Uterus (tissue), 4 donors: Measurements from ENCODE around the gene FAM3C. TPM values are rescaled to one million over a fixed set of nuclear protein-coding genes. Genes with fewer than 3 reads are reported as not detected.
"Not testable (repeated sequence)": the region's sequence is repeated elsewhere in the genome, so short reads cannot be mapped to it uniquely, and the experiment has no call there.

Experiments used
- DNase-seq, 2 donors: peaks; one replicate each; pipeline ENCODE4 v3.0.0-alpha.2; 2019 to 2020
- H3K27ac ChIP-seq, 2 donors: fragments of 200-600 bp; sonication (generic); 1 replicate in 1 of 2; 2 replicates in 1 of 2; pipeline ENCODE4 v1.5.1; 2016 to 2018
- H3K27me3 ChIP-seq, 2 donors: fragments of 200-600 bp; sonication (generic); one replicate each; pipeline ENCODE4 v1.5.1; 2018 to 2019; ENCODE audit warnings: control low read depth in 1 of 2
- H3K36me3 ChIP-seq, 2 donors: fragments of 200-600 bp; sonication (generic); one replicate each; pipeline ENCODE4 v1.5.1; 2019; ENCODE audit warnings: control low read depth in 1 of 2
- H3K4me1 ChIP-seq, 2 donors: fragments of 200-600 bp; sonication (generic); one replicate each; pipeline ENCODE4 v1.5.1; 2018 to 2019; ENCODE audit warnings: control low read depth in 1 of 2
- H3K4me3 ChIP-seq, 2 donors: fragments of 200-600 bp; sonication (generic); 1 replicate in 1 of 2; 2 replicates in 1 of 2; pipeline ENCODE4 v1.5.1; 2018 to 2019; ENCODE audit warnings: mild to moderate bottlenecking in 1 of 2
- H3K9me3 ChIP-seq, 2 donors: fragments of 200-600 bp; sonication (generic); one replicate each; pipeline ENCODE4 v1.5.1; 2019; ENCODE audit warnings: control low read depth in 1 of 2
- CTCF ChIP-seq, 4 experiments: fragments of 200-600 bp in 2 of 4; fragments of 450-650 bp in 2 of 4; sonication (generic) in 2 of 4; IDR thresholded peaks; one replicate each; pipeline ENCODE4 v1.5.1; 2016 to 2019; ENCODE audit warnings: antibody characterized with exemption in 4 of 4, mild to moderate bottlenecking in 2 of 4, moderate library complexity in 1 of 4
- POLR2A ChIP-seq, 2 donors: fragments of 450-650 bp; IDR thresholded peaks; one replicate each; pipeline ENCODE4 v1.6.1; 2016; ENCODE audit warnings: antibody characterized with exemption in 2 of 2, mild to moderate bottlenecking in 1 of 2, moderate library complexity in 1 of 2
- intact Hi-C: fragments of 100-400 bp; cut with DNase I; formaldehyde crosslinking; loops from one replicate; pipeline ENCODE4 v1.15.1; 2023; ENCODE audit warnings: low total_unique reads
- total RNA-seq, 4 donors: library from RNA; depleted of rRNA in 3 of 4; stranded (reverse); fragments of >200 nt in 3 of 4; gene quantifications; one replicate each; pipeline versions ENCODE4 v1.1.0 to v1.2.4, GENCODE V29; 2014 to 2023
- donor health status: DM: yes; HTN: yes; CAD: no.

The FAM3C gene
- total RNA-seq, 4 donors from 2014 or later: 36.1 to 104 (median 65.8) TPM

DNA sequence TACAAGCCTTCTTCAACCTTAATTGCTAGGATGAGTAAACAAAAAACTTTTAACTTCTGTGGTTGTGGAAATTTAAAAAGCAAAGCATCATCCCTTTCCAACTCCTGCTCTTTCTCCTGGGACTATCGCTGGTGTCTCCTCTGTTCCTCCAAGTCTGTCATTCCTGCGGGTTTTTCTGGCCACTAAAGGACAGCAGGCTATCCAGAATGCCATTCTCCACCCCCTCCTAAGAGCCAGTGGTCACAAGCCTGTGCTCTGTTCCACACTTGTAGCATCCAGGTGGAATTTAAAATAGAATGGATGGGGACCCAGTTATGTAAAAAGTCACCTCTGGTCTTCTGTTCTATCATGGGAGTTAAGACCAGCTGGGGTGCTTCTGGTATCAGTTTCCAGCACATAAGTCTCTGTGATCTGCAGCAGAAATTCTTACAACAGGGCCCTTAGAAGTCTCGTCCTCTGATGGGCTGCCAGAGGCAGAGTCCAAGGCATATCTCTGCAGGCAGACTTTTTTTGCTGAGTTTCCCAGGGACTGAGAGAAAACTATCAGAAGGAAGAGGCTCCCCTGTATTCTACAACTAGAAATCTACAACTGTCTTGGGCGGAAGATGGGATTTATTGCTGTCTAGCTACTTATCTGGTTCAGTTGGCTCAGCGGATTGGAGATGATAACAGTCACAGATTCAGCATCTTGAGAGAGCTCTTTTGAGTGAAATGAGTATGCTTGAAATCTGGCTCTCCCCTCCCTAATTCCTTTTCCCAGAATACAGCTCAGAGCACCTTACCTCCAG lies 72.4 kb downstream of the FAM3C start:
- no peak for DNase-seq
- Histone ChIP-seq H3K4me3 (no peak overlapping the region), H3K36me3 (no peaks in the 10 kb centered on the region), H3K27ac (no peak overlapping the region), H3K4me1 (no peaks in the 10 kb centered on the region), H3K9me3 (no peaks in the 10 kb centered on the region), H3K27me3 (no peaks in the 10 kb centered on the region)
- TF ChIP-seq CTCF (IDR thresholded peaks at IDR 0.05) (no peak), POLR2A (IDR thresholded peaks at IDR 0.05) (no peak)
- intact Hi-C loops: no loop called here

- no peak for TF ChIP-seq CTCF (IDR thresholded peaks at IDR 0.05)
- TF ChIP-seq POLR2A (IDR thresholded peaks at IDR 0.05): no peak
- H3K9me3 ChIP-seq: no peaks in the 10 kb centered on the region
- no peaks in the 10 kb centered on the region for H3K4me1 ChIP-seq
- intact Hi-C loops: no loop called here
- no peak for DNase-seq
- no peak overlapping the region for H3K27ac ChIP-seq
- H3K27me3 ChIP-seq: no peaks in the 10 kb centered on the region
- no peak overlapping the region for H3K4me3 ChIP-seq
- H3K36me3 ChIP-seq: no peaks in the 10 kb centered on the region
Measured at GRCh38 chr7:121322460-121322859, 73.6 kb downstream of the FAM3C start.

- H3K4me1 ChIP-seq, H3K4me3 ChIP-seq, H3K27me3 ChIP-seq, intact Hi-C loops, DNase-seq, H3K9me3 ChIP-seq, H3K36me3 ChIP-seq, H3K27ac ChIP-seq: not testable (repeated sequence)
Measured at GRCh38 chr7:121315170-121315569, 80.9 kb downstream of the FAM3C start.

DNA sequence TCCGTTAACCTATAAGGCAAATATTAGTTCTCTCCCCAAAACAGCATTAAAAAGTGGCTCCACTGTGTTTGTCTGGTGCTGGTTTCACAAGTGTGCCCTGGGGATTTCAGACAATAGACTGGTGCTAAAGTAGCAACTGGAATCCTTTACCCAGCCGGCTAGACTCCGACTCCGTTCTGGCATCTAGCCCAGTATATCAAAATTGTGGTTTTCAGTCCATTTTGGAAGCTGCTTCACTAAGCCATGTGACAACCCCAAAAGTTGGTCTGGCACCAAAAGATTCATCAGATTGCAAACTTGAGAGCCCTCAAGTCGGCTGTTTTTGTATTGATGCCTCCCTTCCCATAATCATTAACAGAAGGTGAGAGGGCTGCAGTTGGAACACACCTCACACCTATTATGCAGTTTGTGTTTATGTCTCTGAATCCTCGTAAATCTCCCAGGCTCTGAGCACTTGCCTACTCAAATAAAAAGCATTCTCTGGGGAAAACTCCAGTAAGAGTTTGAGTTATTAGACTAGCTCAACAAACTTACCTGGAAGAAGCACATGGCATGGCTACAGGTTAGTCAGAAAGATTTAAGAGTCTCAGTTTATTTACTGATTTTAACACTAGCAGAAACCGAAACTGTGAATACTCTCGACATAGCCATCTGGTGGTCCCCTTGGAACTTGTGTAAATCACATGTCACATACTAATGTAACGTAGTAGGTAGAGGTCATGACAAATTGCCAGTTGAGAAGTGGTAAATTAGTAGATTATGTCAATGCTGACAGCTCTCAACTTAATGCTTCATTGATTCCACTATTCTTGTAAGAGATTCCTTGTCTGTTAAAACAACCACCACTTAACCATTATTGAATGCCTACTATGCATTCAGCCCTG lies 82.1 kb downstream of the FAM3C start:
- TF ChIP-seq POLR2A (IDR thresholded peaks at IDR 0.05) (no peak), CTCF (IDR thresholded peaks at IDR 0.05) (no peak)
- intact Hi-C loops: no loop called here
- no peak overlapping the region for H3K4me3 ChIP-seq
- H3K27me3 ChIP-seq: no peaks in the 10 kb centered on the region
- H3K9me3 ChIP-seq: no peaks in the 10 kb centered on the region
- H3K27ac ChIP-seq: no peak overlapping the region
- H3K4me1 ChIP-seq: no peaks in the 10 kb centered on the region
- DNase-seq: no peak
- H3K36me3 ChIP-seq: no peaks in the 10 kb centered on the region

DNA sequence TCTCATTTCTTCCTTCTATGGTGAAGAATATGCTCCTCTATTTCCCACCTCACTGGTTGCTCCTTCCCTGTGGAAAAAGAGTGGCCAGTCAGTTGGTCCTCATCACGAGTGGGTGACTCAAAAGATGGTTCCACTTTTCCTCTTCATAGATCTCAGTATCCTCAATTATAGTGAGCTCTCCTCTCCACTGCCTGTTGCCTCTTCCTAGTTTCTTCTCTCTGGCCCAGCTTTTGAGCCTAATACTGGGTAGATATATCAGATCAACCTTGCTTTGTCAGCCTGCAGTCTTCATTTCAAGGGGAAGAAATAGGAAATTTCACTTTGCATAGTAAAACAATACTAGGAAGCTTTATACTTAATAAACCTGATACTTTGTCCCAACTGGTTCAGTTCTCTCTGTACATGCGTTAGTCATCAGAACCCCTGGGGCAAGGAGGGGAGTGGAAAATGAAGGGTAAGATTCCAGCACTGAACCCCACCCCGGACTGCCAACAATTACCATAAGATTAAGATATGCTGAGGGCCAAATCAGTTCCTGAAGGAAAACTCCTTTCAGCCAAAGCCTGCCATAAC lies 82.8 kb downstream of the FAM3C start:
- Histone ChIP-seq H3K27me3 (no peaks in the 10 kb centered on the region), H3K4me1 (no peaks in the 10 kb centered on the region), H3K4me3 (no peak overlapping the region), H3K36me3 (no peaks in the 10 kb centered on the region), H3K27ac (no peak overlapping the region), H3K9me3 (no peaks in the 10 kb centered on the region)
- intact Hi-C loops: no loop called here
- TF ChIP-seq CTCF (IDR thresholded peaks at IDR 0.05) (no peak), POLR2A (IDR thresholded peaks at IDR 0.05) (no peak)
- no peak for DNase-seq
